HG03196 (cell line): Measurements from ENCODE around the gene RHBDD1.
A peak's percentile ranks its signal among the peaks of the same experiment; 100 is the strongest.

ENCODE experiments used
- ATAC-seq: cut with Tn5 transposase; IDR thresholded peaks from one replicate; pipeline ENCODE4 v1.9.1; 2021; ENCODE audit not compliant: unreplicated experiment

The RHBDD1 gene

DNA sequence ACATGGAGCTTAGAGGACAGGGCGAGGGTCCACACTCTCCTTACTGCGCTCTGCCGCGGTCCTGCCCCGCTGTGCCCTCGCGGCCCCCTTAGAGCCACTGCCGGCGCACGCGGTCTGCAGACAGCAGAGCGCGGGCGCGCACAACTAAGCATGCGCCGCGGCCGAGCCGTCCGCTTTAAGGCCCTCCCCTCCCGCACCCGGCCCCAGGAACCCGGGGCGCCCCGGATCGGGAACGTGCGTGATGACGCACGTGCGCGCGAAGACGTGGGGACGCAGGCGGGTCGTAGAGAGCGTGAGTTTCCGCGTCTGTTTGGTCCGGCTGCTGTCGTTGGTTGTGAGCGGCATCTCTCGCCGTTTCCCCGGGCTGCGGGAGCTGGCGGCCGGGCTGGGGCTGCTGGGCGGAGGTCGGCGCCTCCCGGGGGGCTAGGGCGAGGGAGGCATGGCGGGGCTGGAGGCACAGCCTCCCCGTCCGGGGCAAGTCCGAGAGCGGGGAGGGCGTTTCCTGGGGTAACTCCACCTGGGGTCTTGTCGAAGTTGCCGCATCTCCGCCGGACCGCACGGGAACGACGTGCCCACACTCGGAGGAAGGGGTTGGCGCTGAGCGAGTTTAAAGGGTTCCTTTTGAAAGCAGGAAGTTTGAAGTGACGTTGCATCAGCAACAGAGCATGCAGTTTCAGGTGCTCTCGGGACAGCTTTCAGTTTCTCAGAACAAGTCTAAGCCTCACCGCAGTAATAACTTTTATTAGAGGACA is at the start of gene RHBDD1:
Gene RHBDD1 (plus strand): TSS at position 259 of the 752 bp plus-strand sequence. CDS start 28,640 bp downstream, outside the sequence.
- peak; percentile 89 for ATAC-seq

DNA sequence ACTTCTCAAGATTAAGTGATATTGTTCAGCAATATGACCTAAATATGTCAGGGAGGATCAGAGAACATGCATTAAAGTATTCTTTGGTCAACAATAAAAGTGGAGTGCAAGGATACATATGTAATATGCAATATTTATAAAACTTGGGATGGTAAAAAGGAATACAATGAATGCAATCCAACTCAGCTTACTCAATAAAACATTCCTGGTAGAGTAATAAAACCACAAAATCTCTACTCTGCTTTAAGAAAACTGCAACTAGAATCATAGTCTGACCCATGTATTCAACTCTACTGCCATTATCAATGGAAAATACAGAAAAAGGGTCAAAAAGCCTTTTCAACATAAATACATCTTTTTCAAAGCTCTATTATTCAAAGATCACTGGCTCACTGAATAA is 47.8 kb upstream of the RHBDD1 start:
- no peak for ATAC-seq

DNA sequence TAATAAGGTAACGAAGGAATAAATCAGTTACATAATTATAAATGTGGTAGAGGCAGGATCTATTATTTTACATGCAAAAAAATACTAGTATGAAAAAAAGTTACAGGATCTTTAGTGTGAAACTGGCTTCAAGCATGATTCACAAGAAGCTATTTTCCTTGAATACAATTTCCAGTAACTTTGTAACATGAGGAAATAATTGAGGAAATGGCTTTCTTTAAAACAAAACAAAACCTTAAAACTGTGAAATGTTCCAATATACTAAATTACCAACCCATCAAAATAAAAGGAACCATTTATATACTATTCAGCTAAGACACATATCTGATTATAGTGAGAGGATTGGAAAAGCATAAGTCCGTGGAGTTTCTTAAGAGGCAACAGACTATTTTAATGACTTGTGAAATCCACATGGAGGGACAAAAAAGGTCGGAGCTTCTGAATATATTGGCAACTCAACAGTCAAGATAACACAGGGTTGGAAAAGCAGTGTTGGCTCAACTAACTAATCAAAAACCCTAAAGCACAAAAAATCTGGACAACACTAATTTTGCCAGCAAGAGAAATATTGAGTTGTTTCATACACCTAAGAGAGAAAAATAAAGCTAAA is 46.9 kb upstream of the RHBDD1 start:
- ATAC-seq: no peak

DNA sequence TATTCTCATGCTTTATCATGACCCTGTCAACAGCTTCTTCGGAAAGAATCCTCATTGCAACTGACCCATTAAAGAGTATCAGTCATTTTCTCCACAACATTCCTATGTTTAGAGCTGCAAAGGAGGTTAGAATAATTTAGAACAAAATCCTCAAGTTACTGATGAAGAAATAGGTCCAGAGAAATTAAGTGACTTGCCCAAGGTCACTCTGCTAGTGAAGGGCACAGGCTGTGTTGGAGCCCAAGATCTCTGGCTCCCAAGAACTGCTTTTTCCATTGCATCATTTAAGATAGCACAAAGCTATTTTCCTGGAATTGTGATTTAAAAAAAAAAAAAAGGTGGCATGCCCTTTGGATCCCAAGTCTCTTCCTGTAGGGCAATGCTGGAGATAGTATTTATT is 45.8 kb upstream of the RHBDD1 start:
- no peak for ATAC-seq

DNA sequence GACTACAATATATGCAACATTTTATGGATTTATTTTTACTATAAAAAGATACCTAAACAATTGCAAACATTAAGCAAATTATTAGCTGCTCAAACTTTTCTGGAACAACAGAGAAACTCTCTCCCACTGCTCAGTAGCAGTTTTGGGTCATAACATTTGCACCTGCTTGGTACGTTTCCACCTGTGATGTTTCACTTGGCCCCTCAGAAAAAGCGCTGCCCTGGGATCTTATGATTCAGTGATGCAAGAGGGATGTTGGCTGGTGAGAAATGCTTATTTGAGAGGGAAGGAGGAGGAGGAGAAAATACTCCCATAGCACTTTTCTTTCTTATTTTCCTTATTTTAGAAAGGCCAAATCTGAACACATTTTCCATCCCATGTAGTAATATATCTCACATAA is 45.4 kb upstream of the RHBDD1 start:
- ATAC-seq: no peak

- peak; percentile 55 for ATAC-seq
Observed at GRCh38 chr2:226791056-226791486, 44.8 kb upstream of the RHBDD1 start.

DNA sequence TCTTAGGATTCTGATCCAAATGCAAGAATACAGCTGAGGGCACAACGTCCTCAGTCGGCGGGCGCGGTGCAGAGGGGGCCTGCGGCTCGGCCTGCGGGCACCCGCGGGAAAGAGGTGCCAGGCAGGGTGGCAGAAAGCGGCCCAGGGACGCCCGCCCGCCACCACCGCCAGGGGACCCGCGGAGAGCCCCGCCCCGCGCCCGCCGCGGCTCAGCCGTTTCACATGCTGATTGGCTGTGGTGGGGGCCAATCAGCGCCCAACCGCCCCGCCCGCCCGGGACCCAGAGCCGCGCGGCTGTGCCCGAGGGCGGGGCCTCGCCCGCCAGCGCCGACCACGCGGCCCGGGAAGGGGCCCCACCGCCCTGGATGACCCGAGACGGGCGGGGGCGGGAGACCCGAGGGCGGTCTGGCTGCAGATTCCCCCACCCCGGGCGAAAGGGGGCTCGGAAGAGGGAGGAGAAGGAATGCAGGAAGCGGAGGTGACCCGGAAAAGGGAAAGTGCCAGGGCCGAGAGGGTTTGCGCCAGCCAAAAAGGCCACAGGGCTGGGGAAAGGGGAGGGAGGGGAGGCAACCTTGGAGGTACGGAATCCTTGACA is 44.3 kb upstream of the RHBDD1 start:
- ATAC-seq: peak; percentile 99

- ATAC-seq: no peak
Observed at GRCh38 chr2:226792155-226792881, 43.5 kb upstream of the RHBDD1 start.

GRCh38 chr2:226793646-226794045 is 42.2 kb upstream of the RHBDD1 start:
- ATAC-seq: no peak

DNA sequence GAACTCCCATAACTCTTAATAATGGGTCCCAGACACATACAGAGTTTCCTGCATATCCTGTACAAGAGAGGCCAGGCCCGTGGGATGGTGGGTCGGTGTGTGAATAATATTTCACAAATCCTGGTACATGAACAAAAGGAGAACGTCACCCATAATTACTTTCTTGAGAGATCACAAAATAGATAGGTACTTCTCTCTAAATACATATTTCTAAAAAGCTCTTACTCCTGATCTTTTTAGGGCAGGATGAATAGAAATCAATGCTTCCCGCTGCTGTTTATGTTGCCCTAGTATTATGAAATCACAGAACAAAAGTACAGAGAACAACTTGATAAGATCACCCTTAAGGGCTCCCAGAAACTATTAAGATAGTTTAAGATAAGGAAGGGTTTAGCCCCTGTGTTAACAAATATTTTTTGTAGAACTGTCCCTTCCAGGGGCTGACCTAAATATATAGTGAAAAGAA is 41.6 kb upstream of the RHBDD1 start:
- ATAC-seq: no peak

DNA sequence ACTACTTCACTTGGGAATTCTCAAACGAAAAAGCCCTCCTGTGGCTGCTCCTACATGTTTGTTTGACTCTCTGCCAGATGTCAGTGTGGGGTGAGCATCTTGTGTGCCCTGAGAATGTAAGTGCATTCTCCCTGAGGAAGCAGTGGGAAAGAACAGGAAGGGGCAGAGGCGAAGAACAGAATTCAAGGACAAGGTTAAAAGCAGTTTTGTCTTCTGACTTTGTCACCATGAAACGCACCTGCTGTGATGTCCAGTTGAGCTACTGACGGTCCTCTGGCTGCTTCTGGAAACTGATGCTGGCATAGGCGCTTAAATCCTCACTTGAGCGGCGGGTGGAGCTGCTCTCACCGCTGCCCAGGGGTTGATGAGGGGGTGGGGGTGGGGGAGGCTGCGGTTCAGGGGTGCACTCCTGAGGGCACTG is 41.1 kb upstream of the RHBDD1 start:
- ATAC-seq: no peak

GRCh38 chr2:226795281-226796011 is 40.4 kb upstream of the RHBDD1 start:
- no peak for ATAC-seq

DNA sequence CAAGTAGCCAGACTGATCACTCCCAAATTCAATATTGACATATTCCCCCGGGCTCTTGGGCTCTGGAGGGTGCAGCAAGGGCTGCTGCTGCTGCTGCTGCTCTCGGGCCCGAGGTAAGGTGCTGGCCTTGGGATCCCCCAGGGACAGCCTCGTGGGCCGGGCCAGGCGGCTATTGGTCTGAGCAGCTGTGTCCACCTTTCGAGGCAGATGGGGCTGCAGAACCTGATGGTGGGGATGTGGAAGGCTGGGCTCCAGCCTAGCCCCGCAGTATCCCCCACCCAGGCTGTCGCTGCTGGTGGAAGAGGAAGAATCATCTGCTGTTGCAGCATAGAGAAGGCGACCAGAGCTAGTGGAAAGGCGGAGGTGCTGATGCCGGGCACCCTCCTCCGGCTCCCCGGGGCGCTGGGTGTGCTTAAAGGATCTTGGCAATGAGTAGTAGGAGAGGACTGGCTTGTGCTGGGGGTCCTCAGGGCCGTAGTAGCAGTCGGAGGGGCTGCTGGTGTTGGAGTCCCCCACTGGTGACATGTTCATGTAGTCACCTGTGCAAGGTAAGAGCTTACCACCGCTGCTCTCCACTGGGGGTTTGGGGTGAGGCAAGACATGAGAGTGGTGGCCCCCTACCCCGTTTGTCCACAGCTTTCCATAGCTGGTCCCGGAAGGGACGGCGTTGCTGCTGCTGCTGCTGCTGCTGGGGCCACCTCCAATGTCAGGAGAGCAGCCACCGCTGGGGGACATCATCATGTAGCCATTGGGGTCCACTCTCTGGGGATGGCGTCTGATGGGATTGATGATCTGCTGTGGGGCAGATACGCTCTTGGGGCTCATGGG is 39.6 kb upstream of the RHBDD1 start:
- no peak for ATAC-seq

- no peak for ATAC-seq
Observed at GRCh38 chr2:226796840-226797288, 39.0 kb upstream of the RHBDD1 start.

DNA sequence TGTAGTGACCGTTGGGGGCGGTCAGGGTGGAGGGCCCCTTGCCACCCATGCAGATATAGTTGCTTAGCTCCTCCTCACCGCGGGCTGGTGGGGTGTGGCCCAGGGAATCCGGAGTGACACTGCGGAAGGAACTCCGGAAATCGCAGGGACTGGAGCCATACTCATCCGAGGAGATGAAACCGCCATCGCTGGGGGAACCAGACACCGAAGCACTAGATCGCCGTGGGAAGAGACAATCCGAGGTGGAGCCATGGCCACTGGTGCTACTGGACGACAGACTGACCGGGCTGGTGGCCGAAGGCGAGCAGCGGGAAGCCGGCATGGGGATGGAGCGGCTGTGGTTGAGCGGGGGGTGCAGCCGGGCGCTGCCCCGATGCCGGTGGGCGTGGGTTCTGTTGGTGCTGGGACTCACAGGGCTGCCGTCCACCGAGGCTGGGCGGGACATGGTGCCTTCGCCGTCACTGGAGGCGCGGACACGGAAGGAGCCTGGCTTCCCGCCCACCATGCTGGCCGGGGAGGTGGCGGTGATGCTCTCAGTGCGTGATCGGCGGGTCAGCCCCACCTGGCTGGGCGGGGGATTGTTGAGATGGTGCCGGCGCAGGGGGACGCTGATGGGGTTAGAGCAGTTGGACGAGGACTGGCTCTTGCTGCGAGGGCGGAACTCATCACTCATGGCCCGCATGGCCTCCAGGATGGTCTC is 38.4 kb upstream of the RHBDD1 start:
- ATAC-seq: no peak

DNA sequence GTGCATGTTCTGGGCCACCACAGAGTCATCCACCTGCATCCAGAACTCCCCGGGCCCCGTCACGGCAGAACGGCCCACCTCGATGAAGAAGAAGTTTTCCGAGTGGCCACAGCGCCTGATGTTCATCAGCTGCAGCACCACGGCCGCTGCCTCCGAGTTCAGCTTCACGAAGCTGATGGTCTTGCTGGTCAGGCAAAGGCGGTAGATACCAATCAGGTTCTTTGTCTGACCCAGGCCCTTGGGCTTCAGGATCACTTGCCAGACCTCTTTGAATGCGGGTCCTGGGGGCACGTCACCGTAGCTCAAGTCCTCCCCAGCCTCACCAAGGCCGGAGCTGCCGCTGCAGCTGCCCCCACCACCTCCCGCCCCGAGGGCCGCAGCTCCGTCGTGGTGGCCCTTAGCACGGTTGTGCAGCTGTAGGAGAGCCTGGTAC is 37.8 kb upstream of the RHBDD1 start:
- ATAC-seq: no peak

DNA sequence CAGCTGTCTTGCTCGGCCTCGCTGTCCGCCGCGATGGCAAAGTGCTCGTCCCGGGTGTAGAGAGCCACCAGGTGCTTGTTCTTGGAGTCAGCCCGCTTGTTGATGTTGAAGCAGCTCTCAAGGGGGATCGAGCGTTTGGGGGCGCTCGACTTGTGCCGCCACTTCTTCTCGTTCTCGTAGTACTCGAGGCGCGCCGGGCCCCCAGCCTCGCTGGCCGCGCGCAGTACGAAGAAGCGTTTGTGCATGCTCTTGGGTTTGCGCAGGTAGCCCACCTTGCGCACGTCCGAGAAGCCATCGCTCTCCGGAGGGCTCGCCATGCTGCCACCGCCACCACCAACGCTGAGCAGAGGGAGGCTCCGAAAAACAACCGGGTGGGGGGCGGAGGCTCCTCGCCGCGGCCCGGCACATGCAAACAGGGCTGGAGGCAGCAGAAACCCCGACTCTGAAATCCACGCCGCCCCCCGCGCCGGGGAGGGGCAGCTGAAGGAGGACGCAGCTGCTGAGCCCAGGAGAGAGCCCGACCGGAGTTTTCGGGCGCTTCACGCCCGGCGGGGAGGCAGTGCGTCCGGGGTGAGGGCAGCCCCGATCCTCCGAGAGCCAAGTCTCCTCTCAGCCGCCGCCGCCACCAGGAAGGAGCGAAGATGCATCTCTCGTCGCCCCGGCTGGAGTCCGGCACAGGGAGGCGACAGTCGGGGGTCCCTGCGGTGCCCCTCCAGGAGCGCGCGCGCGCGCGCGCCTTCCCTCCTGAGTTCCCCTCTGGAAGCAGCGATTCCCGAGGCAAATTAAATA is 37.2 kb upstream of the RHBDD1 start:
- no peak for ATAC-seq

DNA sequence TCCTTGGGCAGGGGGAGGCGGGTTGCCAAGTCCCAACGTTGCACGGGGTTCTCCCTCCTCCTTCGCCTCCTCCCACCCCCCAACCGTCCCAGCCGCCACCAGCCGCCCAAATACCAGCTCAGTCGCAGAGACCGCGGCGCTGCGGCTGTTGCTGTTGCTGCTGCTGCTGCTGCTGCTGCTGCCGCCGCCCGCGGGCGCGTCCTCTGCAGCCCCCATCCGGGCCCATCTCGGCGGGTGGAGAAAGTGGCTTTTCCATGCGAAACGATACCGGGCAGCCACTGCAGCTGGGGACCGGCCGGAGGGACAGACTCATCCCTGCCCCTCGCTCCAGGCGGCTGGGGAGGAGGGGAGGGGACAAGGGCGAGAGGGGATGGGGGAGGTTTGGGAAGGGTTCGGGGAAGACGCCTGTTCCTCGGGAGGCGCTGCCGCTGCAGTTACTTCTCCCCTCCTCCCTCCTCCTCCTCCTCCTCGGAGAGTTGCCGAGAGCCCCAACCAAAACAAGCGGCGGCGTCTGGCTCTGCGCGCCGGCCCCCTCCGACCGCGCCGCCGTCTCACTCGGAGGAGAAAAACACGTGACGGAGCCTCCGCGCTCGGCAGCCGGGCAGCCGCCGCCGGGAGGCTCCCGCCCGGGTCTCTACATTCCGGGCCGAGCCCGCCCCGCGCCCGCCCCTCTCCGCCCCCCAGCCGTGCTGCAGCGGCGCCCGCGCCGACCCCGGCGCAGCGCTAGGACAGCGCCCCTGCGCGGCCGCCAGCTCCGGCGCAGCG is 36.5 kb upstream of the RHBDD1 start, which contains the start of gene IRS1:
Gene IRS1 (minus strand): TSS at position 610 of the 765 bp plus-strand sequence. CDS start 1,082 bp downstream, outside the sequence.
- ATAC-seq: peak; percentile 37
